HG02852 (cell line): ENCODE data around the gene GOLGA6D.
"Not testable (repeated sequence)": the region's sequence is repeated elsewhere in the genome, so short reads cannot be mapped to it uniquely, and the experiment has no call there.

ENCODE experiments used
- ATAC-seq: cut with Tn5 transposase; IDR thresholded peaks from one replicate; pipeline ENCODE4 v1.9.1; 2021; ENCODE audit warnings: mild to moderate bottlenecking, moderate library complexity; ENCODE audit not compliant: unreplicated experiment

GOLGA6D gene

GRCh38 chr15:75332093-75332492 lies 49.5 kb downstream of the GOLGA6D start:
- not testable (repeated sequence) for ATAC-seq

- not testable (repeated sequence) for ATAC-seq
Measured at GRCh38 chr15:75333654-75334419, 51.2 kb downstream of the GOLGA6D start.

- ATAC-seq, result no peak
Measured at GRCh38 chr15:75335313-75335704, 52.7 kb downstream of the GOLGA6D start.

GRCh38 chr15:75335705-75336355 lies 53.2 kb downstream of the GOLGA6D start, which contains the start of gene COMMD4:
COMMD4 (plus strand) TSS chr15:75336063; CDS start chr15:75336090, 27 bp downstream.
- ATAC-seq, result peak; percentile 72

GRCh38 chr15:75338661-75339240 lies 56.1 kb downstream of the GOLGA6D start:
- ATAC-seq, result no peak

- ATAC-seq, result no peak
Measured at GRCh38 chr15:75339531-75340240, 57.1 kb downstream of the GOLGA6D start.

GRCh38 chr15:75342221-75342620 lies 59.6 kb downstream of the GOLGA6D start:
- no peak for ATAC-seq

- ATAC-seq, result not testable (repeated sequence)
Measured at GRCh38 chr15:75343953-75344352, 61.3 kb downstream of the GOLGA6D start.
